Measurements from ENCODE around the gene APIP. TPM values are rescaled to one million over a fixed set of nuclear protein-coding genes. Genes with fewer than 3 reads are reported as not detected.
"Not testable (repeated sequence)": the region's sequence is repeated elsewhere in the genome, so short reads cannot be mapped to it uniquely, and the experiment has no call there.

Gene APIP
- total RNA-seq, 4 donors from 2014 or later, result 9.9 to 16.1 (median 13.5) TPM

DNA sequence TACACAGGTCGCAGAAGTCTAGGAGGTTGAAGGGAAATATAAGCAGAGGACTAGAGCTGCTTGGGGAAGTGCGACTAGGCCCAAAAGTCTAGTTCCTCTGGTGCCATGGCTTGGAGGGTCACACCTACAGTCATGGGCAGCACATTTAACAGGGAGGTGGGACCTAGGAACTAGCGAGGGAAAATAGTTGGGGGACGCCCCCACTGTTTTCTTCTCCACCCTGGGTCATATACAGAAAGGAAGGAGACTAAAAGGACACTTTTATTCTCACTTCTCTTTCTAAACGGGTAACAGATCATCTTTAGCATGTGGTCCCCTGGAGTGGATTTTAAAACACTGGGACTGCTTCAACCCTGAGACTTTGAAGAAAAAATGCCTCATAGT lies 16.6 kb downstream of the APIP start:
- intact Hi-C loops (cut with DNase I; ENCODE audit: low total_unique reads), result loop anchor here (10.0 kb wide), 2 partner anchors 535 to 905 kb away; no protein-coding TSS in a partner anchor
- 93 to 96% methylated on average over 5 of the region's 5 CpGs for WGBS, 2 donors

GRCh38 chr11:34898474-34898873 lies 17.7 kb downstream of the APIP start:
- intact Hi-C loops (cut with DNase I; ENCODE audit: low total_unique reads), result no loop called here
- TF ChIP-seq CTCF (IDR thresholded peaks at IDR 0.05) (no peak), POLR2A (IDR thresholded peaks at IDR 0.05) (no peak)
- H3K4me3 ChIP-seq (ENCODE audit: low read depth, poor library complexity, severe bottlenecking), result no peak overlapping the region
- DNase-seq (ENCODE audit: low spot score in 2 of 2), result no peak
- 96% methylated on average over 10 of the region's 10 CpGs for WGBS, 2 donors

More for the DNA sequence above, 16.6 kb downstream of the APIP start:
- no peak for DNase-seq (ENCODE audit: low spot score in 2 of 2)
- TF ChIP-seq CTCF (IDR thresholded peaks at IDR 0.05), result no peak
- H3K4me3 ChIP-seq (ENCODE audit: low read depth, poor library complexity, severe bottlenecking), result no peak overlapping the region

DNA sequence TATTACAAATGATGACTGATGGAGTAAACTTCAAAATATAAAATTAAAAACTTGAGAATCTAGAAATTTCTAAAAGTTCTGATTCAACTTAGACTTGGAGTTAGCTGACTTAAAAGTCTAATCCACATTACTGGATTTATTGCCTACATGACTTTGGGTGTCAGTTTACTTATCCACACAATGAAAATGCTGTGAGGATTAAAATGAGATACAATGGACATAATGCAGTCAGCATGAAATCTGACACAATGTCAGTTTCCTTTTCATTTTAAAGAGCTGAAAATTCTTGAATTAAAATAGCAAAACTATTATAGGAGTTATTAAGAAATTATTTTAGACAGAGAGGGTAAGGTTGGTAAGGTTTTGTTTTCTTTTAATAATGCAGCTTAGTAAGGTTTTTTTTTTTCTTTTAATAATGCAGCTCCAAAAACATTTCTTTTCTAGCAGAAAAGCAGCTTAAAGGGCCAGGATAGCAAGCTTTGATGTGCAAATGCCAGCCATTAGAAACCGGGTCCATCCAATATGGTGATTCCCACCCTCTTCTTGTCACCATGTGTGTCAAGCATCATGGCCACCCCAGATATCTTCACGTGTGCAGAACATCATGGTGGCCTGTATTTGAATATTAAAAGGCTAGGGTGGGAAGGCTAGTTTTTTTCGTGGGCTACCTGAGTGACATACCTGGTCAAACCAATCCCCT lies 18.9 kb downstream of the APIP start:
- no peak for TF ChIP-seq POLR2A (IDR thresholded peaks at IDR 0.05)
- no peak for TF ChIP-seq CTCF (IDR thresholded peaks at IDR 0.05)
- WGBS, 2 donors, result 85 to 94% methylated on average over 3 of the region's 3 CpGs
- no peak for DNase-seq (ENCODE audit: low spot score in 2 of 2)
- no peak overlapping the region for H3K4me3 ChIP-seq (ENCODE audit: low read depth, poor library complexity, severe bottlenecking)
- intact Hi-C loops (cut with DNase I; ENCODE audit: low total_unique reads), result no loop called here

DNA sequence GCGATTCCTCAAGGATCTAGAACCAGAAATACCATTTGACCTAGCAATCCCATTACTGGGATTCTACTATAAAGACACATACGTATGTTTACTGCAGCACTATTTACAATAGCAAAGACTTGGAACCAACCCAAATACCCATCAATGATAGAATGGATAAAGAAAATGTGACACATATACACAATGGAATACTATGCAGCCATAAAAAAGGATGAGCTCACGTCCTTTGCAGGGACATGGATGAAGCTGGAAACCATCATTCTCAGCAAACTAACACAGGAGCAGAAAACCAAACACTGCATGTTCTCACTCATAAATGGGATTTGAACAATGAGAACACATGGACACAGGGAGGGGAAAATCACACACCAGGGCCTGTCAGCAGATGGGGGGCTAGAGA lies 20.0 kb downstream of the APIP start:
- DNase-seq (ENCODE audit: low spot score in 2 of 2); intact Hi-C loops (cut with DNase I; ENCODE audit: low total_unique reads); H3K4me3 ChIP-seq (ENCODE audit: low read depth, poor library complexity, severe bottlenecking): not testable (repeated sequence)
- 98 to 100% methylated on average over 3 of the region's 3 CpGs for WGBS, 2 donors

DNA sequence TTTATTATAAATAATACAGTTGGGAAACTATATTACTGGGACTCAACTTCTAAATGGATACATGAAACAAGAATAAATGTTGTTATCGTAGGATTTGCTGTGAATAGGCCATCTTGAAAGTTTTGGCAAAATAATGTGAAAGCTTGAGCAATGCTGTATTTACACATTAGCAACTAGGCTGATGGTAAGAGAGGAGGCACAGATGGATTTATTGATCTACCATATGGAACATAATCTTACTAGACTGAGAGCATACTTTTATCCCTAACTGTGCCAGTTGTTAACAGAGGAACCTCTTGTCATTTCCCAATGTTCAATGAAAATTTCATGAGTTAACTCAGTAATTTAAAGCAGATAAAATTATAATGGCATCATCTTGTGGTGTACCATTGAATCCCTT lies 22.8 kb downstream of the APIP start:
- no peak overlapping the region for H3K4me3 ChIP-seq (ENCODE audit: low read depth, poor library complexity, severe bottlenecking)
- DNase-seq (ENCODE audit: low spot score in 2 of 2), result no peak
- 97 to 98% methylated on average over 1 of the region's 1 CpG for WGBS, 2 donors
- no peak for TF ChIP-seq CTCF (IDR thresholded peaks at IDR 0.05)
- no peak for TF ChIP-seq POLR2A (IDR thresholded peaks at IDR 0.05)
- intact Hi-C loops (cut with DNase I; ENCODE audit: low total_unique reads), result loop anchor here (5.0 kb wide), 1 partner anchor 306 kb away; no protein-coding TSS in a partner anchor

GRCh38 chr11:34891611-34892010 lies 24.6 kb downstream of the APIP start:
- intact Hi-C loops (cut with DNase I; ENCODE audit: low total_unique reads), result loop anchor here (5.0 kb wide), 1 partner anchor 304 kb away; no protein-coding TSS in a partner anchor

GRCh38 chr11:34890812-34891211 lies 25.4 kb downstream of the APIP start:
- 34 to 40% methylated on average over 1 of the region's 1 CpG for WGBS, 2 donors
- intact Hi-C loops (cut with DNase I; ENCODE audit: low total_unique reads), result loop anchor here (5.0 kb wide), 1 partner anchor 304 kb away; no protein-coding TSS in a partner anchor
- DNase-seq (ENCODE audit: low spot score in 2 of 2), result no peak
- H3K4me3 ChIP-seq (ENCODE audit: low read depth, poor library complexity, severe bottlenecking), result no peak overlapping the region
- no peak for TF ChIP-seq POLR2A (IDR thresholded peaks at IDR 0.05)
- no peak for TF ChIP-seq CTCF (IDR thresholded peaks at IDR 0.05)

More at GRCh38 chr11:34891611-34892010, 24.6 kb downstream of the APIP start:
- no peak overlapping the region for H3K4me3 ChIP-seq (ENCODE audit: low read depth, poor library complexity, severe bottlenecking)
- DNase-seq (ENCODE audit: low spot score in 2 of 2), result no peak
- no peak for TF ChIP-seq POLR2A (IDR thresholded peaks at IDR 0.05)
- WGBS, 2 donors, result 82 to 90% methylated on average over 3 of the region's 3 CpGs

All from lower leg skin (tissue), 4 donors.